PC-3 (cell line): ENCODE data around the gene ABTB2. TPM values are rescaled to one million over a fixed set of nuclear protein-coding genes. Genes with fewer than 3 reads are reported as not detected.

Experiments used
- ATAC-seq: fragments of 200-7000 bp; cut with Tn5 transposase; 2 replicates; pipeline ENCODE4 v1.9.1; 2020; ENCODE audit warnings: mild to moderate bottlenecking, moderate library complexity
- BruUV-seq: library from RNA; stranded (reverse); fragments of 400-500 nt; replicated peaks from 2 replicates; lab custom pipeline; 2021; lab: Mats Ljungman, UMichigan
- CTCF ChIA-PET: fragments of 300-600 bp; sonication (Branson Sonifier 250); formaldehyde crosslinking; loops from one replicate; lab custom pipeline; 2022; ENCODE audit warnings: antibody characterized with exemption; lab: Charles Lee
- POLR2A ChIA-PET: fragments of 300-600 bp; sonication (Branson Sonifier 250); formaldehyde crosslinking; loops from one replicate; lab custom pipeline; 2022; ENCODE audit warnings: antibody characterized with exemption; ENCODE audit not compliant: unreplicated experiment; lab: Charles Lee
- DNase-seq: peaks from one replicate; pipeline ENCODE4 v3.0.0-alpha.2; 2015
- H2AFZ ChIP-seq: fragments of 300-600 bp; sonication (generic); 2 replicates; pipeline ENCODE4 v1.6.0; 2016; ENCODE audit warnings: antibody characterized with exemption, low read length
- H3F3A ChIP-seq: fragments of 300-600 bp; sonication (generic); one replicate; pipeline ENCODE4 v1.6.0; 2017; ENCODE audit warnings: antibody characterized with exemption, low read length, control low read depth, mild to moderate bottlenecking; ENCODE audit not compliant: unreplicated experiment
- H3K27ac ChIP-seq: fragments of 300-600 bp; sonication (generic); 2 replicates; pipeline ENCODE4 v1.5.1; 2016; ENCODE audit warnings: mild to moderate bottlenecking, low read length
- H3K27me3 ChIP-seq: fragments of 300-600 bp; sonication (generic); 2 replicates; pipeline ENCODE4 v1.6.1; 2016; ENCODE audit warnings: low read length, mixed read lengths
- H3K36me3 ChIP-seq: fragments of 300-600 bp; sonication (generic); 2 replicates; pipeline ENCODE4 v1.6.1; 2016; ENCODE audit warnings: low read depth, mixed run types, low read length, mixed read lengths
- H3K4me1 ChIP-seq: fragments of 300-600 bp; sonication (generic); 2 replicates; pipeline ENCODE4 v1.5.1; 2016; ENCODE audit warnings: low read length; ENCODE audit not compliant: insufficient read depth
- H3K4me2 ChIP-seq: fragments of 300-600 bp; sonication (generic); 2 replicates; pipeline ENCODE4 v1.6.0; 2016; ENCODE audit warnings: low read length
- H3K4me3 ChIP-seq: fragments of 300-600 bp; sonication (generic); 2 replicates; pipeline ENCODE4 v1.5.1; 2016; ENCODE audit warnings: mild to moderate bottlenecking, low read length, mixed read lengths
- H3K79me2 ChIP-seq: fragments of 300-600 bp; sonication (generic); 2 replicates; pipeline ENCODE4 v1.6.1; 2017; ENCODE audit warnings: low read length, mixed read lengths
- H3K9ac ChIP-seq: fragments of 300-600 bp; sonication (generic); 2 replicates; pipeline ENCODE4 v1.6.0; 2016; ENCODE audit warnings: mild to moderate bottlenecking, low read length
- H3K9me2 ChIP-seq: fragments of 300-600 bp; sonication (generic); replicated peaks from 2 replicates; pipeline ENCODE4 v1.6.1; 2016; ENCODE audit warnings: mixed run types, low read length, mixed read lengths
- H3K9me3 ChIP-seq: fragments of 300-600 bp; sonication (generic); 2 replicates; pipeline ENCODE4 v1.6.1; 2016; ENCODE audit warnings: low read length, mixed read lengths
- H4K20me1 ChIP-seq: fragments of 300-600 bp; sonication (generic); 2 replicates; pipeline ENCODE4 v1.6.1; 2016; ENCODE audit warnings: low read length, mixed read lengths
- CTCF ChIP-seq: fragments of 300-600 bp; sonication (generic); conservative IDR thresholded peaks from 2 replicates; pipeline ENCODE4 v1.5.1; 2017; ENCODE audit warnings: antibody characterized with exemption, low read depth, mild to moderate bottlenecking, low read length
- EZH2 ChIP-seq: fragments of 300-600 bp; sonication (generic); IDR thresholded peaks from one replicate; pipeline ENCODE4 v1.6.1; 2017; ENCODE audit warnings: antibody characterized with exemption, mild to moderate bottlenecking, low read length; ENCODE audit not compliant: unreplicated experiment
- EZH2phosphoT487 ChIP-seq: fragments of 300-600 bp; sonication (generic); IDR thresholded peaks from 2 replicates; pipeline ENCODE4 v1.6.1; 2018; ENCODE audit warnings: mild to moderate bottlenecking, antibody characterized with exemption, low read length, borderline replicate concordance
- intact Hi-C: fragments of 100-400 bp; cut with micrococcal nuclease; formaldehyde crosslinking; loops from 2 replicates; pipeline ENCODE4 v1.9.0; 2023
- total RNA-seq: library from RNA; depleted of rRNA; stranded (reverse); fragments of >200 nt; gene quantifications from 2 replicates; pipeline ENCODE4 v1.2.3, GENCODE V29; 2014

The ABTB2 gene
- total RNA-seq, 1 experiment from 2014 or later = 5.2 TPM

- CTCF ChIA-PET = no interaction called here
- Histone ChIP-seq H2AFZ (no peak overlapping the region), H3K9me2 (no peaks in the 10 kb centered on the region), H3K79me2 (peaks cover 55% of the 10 kb centered on the region), H3K36me3 (no peaks in the 10 kb centered on the region), H3K9me3 (no peaks in the 10 kb centered on the region), H3K4me2 (no peak overlapping the region), H3K27me3 (no peaks in the 10 kb centered on the region), H3K9ac (no peak overlapping the region), H3K4me1 (peaks cover 42% of the 10 kb centered on the region), H3K27ac (no peak overlapping the region), H3K4me3 (no peak overlapping the region), H4K20me1 (peaks cover 12% of the 10 kb centered on the region), H3F3A (peaks cover 3% of the 10 kb centered on the region)
- ATAC-seq = no peak
- DNase-seq = no peak
- BruUV-seq = no TSS peak
- POLR2A ChIA-PET = no interaction called here
- TF ChIP-seq EZH2 (no peak), CTCF (no peak), EZH2phosphoT487 (no peak)
- intact Hi-C loops = no loop called here
Observed at GRCh38 chr11:34335801-34336200, 22.0 kb downstream of the ABTB2 start.

- H2AFZ ChIP-seq = no peak overlapping the region
- H4K20me1 ChIP-seq = peaks cover 17% of the 10 kb centered on the region
- peaks cover 47% of the 10 kb centered on the region for H3K4me1 ChIP-seq
- no peak overlapping the region for H3K4me2 ChIP-seq
- ATAC-seq = no peak
- CTCF ChIA-PET = no interaction called here
- intact Hi-C loops = no loop called here
- H3K4me3 ChIP-seq = no peak overlapping the region
- H3F3A ChIP-seq = peaks cover 8% of the 10 kb centered on the region
- no peak overlapping the region for H3K27ac ChIP-seq
- POLR2A ChIA-PET = no interaction called here
- no peaks in the 10 kb centered on the region for H3K27me3 ChIP-seq
- H3K9me3 ChIP-seq = no peaks in the 10 kb centered on the region
- no peaks in the 10 kb centered on the region for H3K36me3 ChIP-seq
- no TSS peak for BruUV-seq
- H3K9ac ChIP-seq = no peak overlapping the region
- H3K79me2 ChIP-seq = peaks cover 53% of the 10 kb centered on the region
- H3K9me2 ChIP-seq = no peaks in the 10 kb centered on the region
- TF ChIP-seq EZH2 (no peak), EZH2phosphoT487 (no peak), CTCF (no peak)
- no peak for DNase-seq
Observed at GRCh38 chr11:34335331-34335730, 22.5 kb downstream of the ABTB2 start.

- Histone ChIP-seq H3K9ac (no peak overlapping the region), H3K4me1 (peaks cover 47% of the 10 kb centered on the region), H3F3A (peaks cover 10% of the 10 kb centered on the region), H4K20me1 (peaks cover 17% of the 10 kb centered on the region), H3K27me3 (no peaks in the 10 kb centered on the region), H3K9me3 (no peaks in the 10 kb centered on the region), H3K27ac (no peak overlapping the region), H3K9me2 (0 out of 2 replicates have a peak, but pooled peaks cover 4% of the 10 kb centered on the region), H3K36me3 (no peaks in the 10 kb centered on the region), H3K4me3 (no peak overlapping the region), H2AFZ (no peak overlapping the region), H3K79me2 (peaks cover 55% of the 10 kb centered on the region), H3K4me2 (no peak overlapping the region)
- DNase-seq (no peak), ATAC-seq (no peak)
- TF ChIP-seq CTCF (no peak), EZH2phosphoT487 (no peak), EZH2 (no peak)
- CTCF ChIA-PET = no interaction called here
- intact Hi-C loops = loop anchor here (5.0 kb wide), 1 partner anchor 71 kb away; no protein-coding TSS in a partner anchor
- no TSS peak for BruUV-seq
- POLR2A ChIA-PET = no interaction called here
Observed at GRCh38 chr11:34333787-34334186, 24.0 kb downstream of the ABTB2 start.
